ENCODE results near the gene OR7A10. TPM values are rescaled to one million over a fixed set of nuclear protein-coding genes. Genes with fewer than 3 reads are reported as not detected.

The OR7A10 gene
- total RNA-seq, 1 donor: not detected

DNA sequence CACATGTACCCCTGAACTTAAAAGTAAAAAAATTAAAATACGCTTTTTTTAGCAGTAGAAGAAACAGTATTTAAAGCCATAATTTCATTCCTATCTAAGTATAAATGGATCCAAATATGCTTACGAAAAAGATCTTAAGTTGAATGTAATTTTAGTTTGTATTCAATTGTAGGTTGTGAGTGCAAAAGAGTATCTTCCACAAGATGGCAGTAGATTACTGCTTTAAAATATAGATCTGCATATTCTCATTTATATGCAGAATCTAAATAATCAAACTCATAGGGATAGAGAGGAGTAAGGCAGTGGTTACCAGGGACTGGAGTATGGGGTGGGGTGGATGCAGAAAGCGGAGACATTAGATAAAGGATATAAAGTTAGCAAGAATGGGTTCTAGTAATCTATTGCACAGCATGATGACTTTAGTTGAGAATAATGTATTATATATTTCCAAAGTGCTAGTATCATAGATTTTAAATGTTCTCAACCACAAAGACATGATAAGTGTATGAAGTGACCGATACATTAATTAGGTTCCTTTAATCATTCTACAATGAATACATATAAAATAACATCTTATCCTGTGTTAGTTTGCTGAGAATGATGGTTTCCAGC, 23.0 kb upstream of the OR7A10 start:
- peak; percentile 57 for TF ChIP-seq CTCF (IDR thresholded peaks at IDR 0.05; ENCODE audit: extremely low read depth, low read depth, low read length)
- no peak overlapping the region for H3K4me2 ChIP-seq (ENCODE audit: insufficient read depth, low read length)
- no peaks in the 10 kb centered on the region for H3K4me1 ChIP-seq (ENCODE audit: insufficient read depth, low read length)
- no peak overlapping the region for H3K27ac ChIP-seq (ENCODE audit: low read depth, low read length)
- H3K9me3 ChIP-seq (ENCODE audit: low read depth, low read length): no peaks in the 10 kb centered on the region
- no peaks in the 10 kb centered on the region for H3K79me2 ChIP-seq (ENCODE audit: insufficient read depth, low read length)
- H3K4me3 ChIP-seq (ENCODE audit: insufficient read depth, low read length): no peak overlapping the region
- DNase-seq (ENCODE audit: insufficient read length, low spot score, missing footprints): no peak
- H3K27me3 ChIP-seq (ENCODE audit: insufficient read depth, low read length): peaks cover 8% of the 10 kb centered on the region
- H4K20me1 ChIP-seq (ENCODE audit: insufficient read depth, low read length): no peaks in the 10 kb centered on the region
- no peaks in the 10 kb centered on the region for H3K36me3 ChIP-seq (ENCODE audit: insufficient read depth, low read length)
- H2AFZ ChIP-seq (ENCODE audit: low read length): no peak overlapping the region

GRCh38 chr19:14868497-14868896, 19.8 kb upstream of the OR7A10 start:
- peaks cover 8% of the 10 kb centered on the region for H3K27me3 ChIP-seq (ENCODE audit: insufficient read depth, low read length)
- TF ChIP-seq CTCF (IDR thresholded peaks at IDR 0.05; ENCODE audit: extremely low read depth, low read depth, low read length): no peak
- H3K36me3 ChIP-seq (ENCODE audit: insufficient read depth, low read length): no peaks in the 10 kb centered on the region
- no peaks in the 10 kb centered on the region for H3K79me2 ChIP-seq (ENCODE audit: insufficient read depth, low read length)
- no peaks in the 10 kb centered on the region for H4K20me1 ChIP-seq (ENCODE audit: insufficient read depth, low read length)
- H2AFZ ChIP-seq (ENCODE audit: low read length): no peak overlapping the region
- H3K4me1 ChIP-seq (ENCODE audit: insufficient read depth, low read length): no peaks in the 10 kb centered on the region
- DNase-seq (ENCODE audit: insufficient read length, low spot score, missing footprints): no peak
- no peak overlapping the region for H3K4me3 ChIP-seq (ENCODE audit: insufficient read depth, low read length)
- H3K27ac ChIP-seq (ENCODE audit: low read depth, low read length): no peak overlapping the region
- H3K4me2 ChIP-seq (ENCODE audit: insufficient read depth, low read length): no peak overlapping the region
- no peaks in the 10 kb centered on the region for H3K9me3 ChIP-seq (ENCODE audit: low read depth, low read length)

DNA sequence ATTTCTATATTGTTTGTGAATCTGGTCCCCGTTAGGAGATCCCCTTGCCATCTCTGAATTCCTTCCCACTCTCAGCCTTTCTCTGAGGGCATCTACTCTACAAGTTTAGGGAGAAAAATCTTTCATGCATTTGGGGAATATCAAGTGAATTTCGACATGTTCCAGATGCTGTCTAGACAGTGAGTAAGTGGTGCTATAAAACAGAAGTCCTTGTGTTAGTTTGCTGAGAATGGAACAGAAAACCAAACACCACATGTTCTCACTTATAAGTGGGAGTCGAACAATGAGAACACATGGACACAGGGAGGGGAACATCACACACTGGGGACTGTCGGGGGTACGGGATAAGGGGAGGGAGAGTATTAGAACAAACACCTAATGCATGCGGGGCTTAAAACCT, 5.1 kb downstream of the OR7A10 start:
- no peak for TF ChIP-seq CTCF (IDR thresholded peaks at IDR 0.05; ENCODE audit: extremely low read depth, low read depth, low read length)
- DNase-seq (ENCODE audit: insufficient read length, low spot score, missing footprints): no peak
- no peaks in the 10 kb centered on the region for H3K4me1 ChIP-seq (ENCODE audit: insufficient read depth, low read length)
- H3K27ac ChIP-seq (ENCODE audit: low read depth, low read length): no peak overlapping the region
- H2AFZ ChIP-seq (ENCODE audit: low read length): no peak overlapping the region
- H3K4me3 ChIP-seq (ENCODE audit: insufficient read depth, low read length): no peak overlapping the region
- H3K9me3 ChIP-seq (ENCODE audit: low read depth, low read length): no peaks in the 10 kb centered on the region
- no peaks in the 10 kb centered on the region for H4K20me1 ChIP-seq (ENCODE audit: insufficient read depth, low read length)
- H3K36me3 ChIP-seq (ENCODE audit: insufficient read depth, low read length): no peaks in the 10 kb centered on the region
- no peaks in the 10 kb centered on the region for H3K27me3 ChIP-seq (ENCODE audit: insufficient read depth, low read length)
- H3K79me2 ChIP-seq (ENCODE audit: insufficient read depth, low read length): no peaks in the 10 kb centered on the region
- H3K4me2 ChIP-seq (ENCODE audit: insufficient read depth, low read length): no peak overlapping the region

GRCh38 chr19:14843169-14843568, 5.6 kb downstream of the OR7A10 start:
- Histone ChIP-seq H3K79me2 (ENCODE audit: insufficient read depth, low read length) (no peaks in the 10 kb centered on the region), H3K4me3 (ENCODE audit: insufficient read depth, low read length) (no peak overlapping the region), H3K27me3 (ENCODE audit: insufficient read depth, low read length) (no peaks in the 10 kb centered on the region), H3K4me1 (ENCODE audit: insufficient read depth, low read length) (no peaks in the 10 kb centered on the region), H3K9me3 (ENCODE audit: low read depth, low read length) (no peaks in the 10 kb centered on the region), H4K20me1 (ENCODE audit: insufficient read depth, low read length) (no peaks in the 10 kb centered on the region), H2AFZ (ENCODE audit: low read length) (no peak overlapping the region), H3K27ac (ENCODE audit: low read depth, low read length) (no peak overlapping the region), H3K36me3 (ENCODE audit: insufficient read depth, low read length) (no peaks in the 10 kb centered on the region), H3K4me2 (ENCODE audit: insufficient read depth, low read length) (no peak overlapping the region)
- TF ChIP-seq CTCF (IDR thresholded peaks at IDR 0.05; ENCODE audit: extremely low read depth, low read depth, low read length): no peak
- no peak for DNase-seq (ENCODE audit: insufficient read length, low spot score, missing footprints)

All from osteoblast (primary cell).